ENCODE data around the gene TBC1D2B.

The TBC1D2B gene

GRCh38 chr15:78082106-78082742, 4.7 kb upstream of the TBC1D2B start:
- TF ChIP-seq, protein P1, sequence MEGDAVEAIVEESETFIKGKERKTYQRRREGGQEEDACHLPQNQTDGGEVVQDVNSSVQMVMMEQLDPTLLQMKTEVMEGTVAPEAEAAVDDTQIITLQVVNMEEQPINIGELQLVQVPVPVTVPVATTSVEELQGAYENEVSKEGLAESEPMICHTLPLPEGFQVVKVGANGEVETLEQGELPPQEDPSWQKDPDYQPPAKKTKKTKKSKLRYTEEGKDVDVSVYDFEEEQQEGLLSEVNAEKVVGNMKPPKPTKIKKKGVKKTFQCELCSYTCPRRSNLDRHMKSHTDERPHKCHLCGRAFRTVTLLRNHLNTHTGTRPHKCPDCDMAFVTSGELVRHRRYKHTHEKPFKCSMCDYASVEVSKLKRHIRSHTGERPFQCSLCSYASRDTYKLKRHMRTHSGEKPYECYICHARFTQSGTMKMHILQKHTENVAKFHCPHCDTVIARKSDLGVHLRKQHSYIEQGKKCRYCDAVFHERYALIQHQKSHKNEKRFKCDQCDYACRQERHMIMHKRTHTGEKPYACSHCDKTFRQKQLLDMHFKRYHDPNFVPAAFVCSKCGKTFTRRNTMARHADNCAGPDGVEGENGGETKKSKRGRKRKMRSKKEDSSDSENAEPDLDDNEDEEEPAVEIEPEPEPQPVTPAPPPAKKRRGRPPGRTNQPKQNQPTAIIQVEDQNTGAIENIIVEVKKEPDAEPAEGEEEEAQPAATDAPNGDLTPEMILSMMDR (IDR thresholded peaks at IDR 0.05; ENCODE audit: low read depth, low read length): no peak
- in situ Hi-C loops (cut with HindIII; ENCODE audit: low sequenced_read_pairs): no loop called here
- DNase-seq (ENCODE audit: low read depth, low spot score): no peak
- H3K4me3 ChIP-seq (ENCODE audit: low read depth, low read length): no peak overlapping the region

- TF ChIP-seq, protein P1 (IDR thresholded peaks at IDR 0.05; ENCODE audit: low read depth, low read length): no peak
- no peak overlapping the region for H3K4me3 ChIP-seq (ENCODE audit: low read depth, low read length)
- no peak for DNase-seq (ENCODE audit: low read depth, low spot score)
- in situ Hi-C loops (cut with HindIII; ENCODE audit: low sequenced_read_pairs): no loop called here
These were observed 2.6 kb upstream of the TBC1D2B start for GRCh38 chr15:78080088-78080460.

DNA sequence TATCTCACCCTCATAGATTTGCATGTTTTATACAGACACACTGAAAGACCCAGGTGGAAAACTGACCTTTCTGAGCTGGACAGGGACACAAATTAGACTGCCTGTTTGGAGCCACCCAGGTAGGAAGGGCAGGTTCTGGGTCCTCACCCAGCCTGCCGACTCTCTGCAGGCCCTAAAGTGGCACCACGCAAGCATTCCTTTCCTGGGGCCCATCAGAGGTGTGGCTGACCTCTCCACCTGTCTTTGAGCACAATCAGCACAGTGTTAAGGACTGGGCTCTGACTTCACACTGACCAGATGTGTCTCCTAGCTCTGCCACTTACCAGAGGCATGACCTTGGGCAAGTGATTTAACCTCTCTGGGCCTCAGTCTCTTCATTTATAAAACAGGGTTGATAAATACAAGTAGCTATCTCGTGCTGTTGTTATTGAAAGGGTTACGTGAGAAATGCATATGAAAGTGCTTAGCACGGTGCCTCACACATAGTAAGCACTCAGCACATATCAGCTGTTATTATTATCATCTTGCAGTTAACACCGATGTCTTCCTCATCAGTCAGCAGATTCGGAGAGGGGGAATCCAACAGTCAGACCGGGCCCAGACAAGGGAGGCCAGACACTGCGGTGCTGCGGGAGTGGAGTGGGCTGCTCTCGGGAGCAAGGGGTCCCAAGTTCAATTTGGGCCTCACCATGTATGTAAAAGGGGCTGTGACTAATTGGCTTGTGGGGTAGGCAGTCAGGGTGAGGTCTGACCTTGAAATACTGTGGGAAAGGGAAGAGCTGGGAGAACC, 2.0 kb upstream of the TBC1D2B start:
- DNase-seq (ENCODE audit: low read depth, low spot score): no peak
- TF ChIP-seq, protein P1 (IDR thresholded peaks at IDR 0.05; ENCODE audit: low read depth, low read length): no peak
- no peak overlapping the region for H3K4me3 ChIP-seq (ENCODE audit: low read depth, low read length)
- in situ Hi-C loops (cut with HindIII; ENCODE audit: low sequenced_read_pairs): no loop called here

GRCh38 chr15:78077871-78078210, 330 bp upstream of the TBC1D2B start:
- TF ChIP-seq, protein P1 (IDR thresholded peaks at IDR 0.05; ENCODE audit: low read depth, low read length): no peak
- DNase-seq (ENCODE audit: low read depth, low spot score): no peak
- peak overlapping the region; percentile 48 for H3K4me3 ChIP-seq (ENCODE audit: low read depth, low read length)
- in situ Hi-C loops (cut with HindIII; ENCODE audit: low sequenced_read_pairs): no loop called here

GRCh38 chr15:78076231-78077052, 1.1 kb downstream of the TBC1D2B start:
- H3K4me3 ChIP-seq (ENCODE audit: low read depth, low read length): peak overlapping the region; percentile 81
- in situ Hi-C loops (cut with HindIII; ENCODE audit: low sequenced_read_pairs): no loop called here
- no peak for DNase-seq (ENCODE audit: low read depth, low spot score)
- TF ChIP-seq, protein P1 (IDR thresholded peaks at IDR 0.05; ENCODE audit: low read depth, low read length): peak; percentile 3

DNA sequence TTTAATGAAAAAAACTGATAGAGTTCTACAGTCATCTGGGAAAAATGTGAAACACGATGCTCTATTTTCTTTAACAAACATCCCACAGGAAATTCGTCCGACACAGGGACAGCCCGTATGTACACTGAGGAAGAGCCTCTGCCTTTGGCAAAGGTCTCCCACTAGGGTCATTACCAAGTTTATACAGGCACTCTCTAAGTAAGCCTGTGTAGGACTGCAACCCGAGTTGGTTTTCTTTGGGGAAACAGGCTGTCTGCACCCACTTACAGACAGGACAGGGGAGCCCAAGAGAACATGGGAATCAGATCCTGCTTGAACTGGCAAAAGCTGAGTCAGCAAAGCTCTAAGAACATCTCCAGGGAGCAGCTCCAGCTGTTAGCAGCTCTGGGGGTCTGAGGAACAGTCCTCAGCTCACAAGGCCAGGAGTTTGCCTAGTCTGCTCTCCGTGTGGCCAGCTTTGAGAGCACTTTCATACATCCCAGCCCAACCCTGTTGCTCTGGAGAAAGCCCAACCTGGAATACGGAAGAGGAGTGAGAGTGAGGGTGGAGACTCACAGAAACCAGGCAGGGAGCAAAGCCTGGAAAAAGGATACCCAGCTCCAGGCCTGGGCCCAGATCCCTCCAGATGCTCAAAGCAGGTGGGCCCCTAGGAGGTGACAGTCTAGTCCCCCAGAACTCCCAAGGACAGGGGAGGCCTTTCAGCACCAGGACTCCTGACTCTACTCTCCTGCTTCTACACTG, 1.9 kb downstream of the TBC1D2B start:
- DNase-seq (ENCODE audit: low read depth, low spot score): peak; percentile 93
- TF ChIP-seq, protein P1 (IDR thresholded peaks at IDR 0.05; ENCODE audit: low read depth, low read length): no peak
- in situ Hi-C loops (cut with HindIII; ENCODE audit: low sequenced_read_pairs): no loop called here
- H3K4me3 ChIP-seq (ENCODE audit: low read depth, low read length): peak overlapping the region; percentile 81
